Measurements from ENCODE around the gene ARV1. TPM values are rescaled to one million over a fixed set of nuclear protein-coding genes. Genes with fewer than 3 reads are reported as not detected.

ARV1 gene
- total and polyA plus RNA-seq, 2 experiments from 2014 or later, result 10.4 to 20.0 TPM

- H3K27me3 Mint-ChIP-seq (ENCODE audit: insufficient read depth, low read depth, poor library complexity), result peaks cover 4% of the 10 kb centered on the region
Measured at GRCh38 chr1:231011963-231012362, 33.1 kb downstream of the ARV1 start.

More at GRCh38 chr1:231011963-231012362, 33.1 kb downstream of the ARV1 start:
- Mint-ChIP-seq H3K4me3 (no peak overlapping the region), H3K36me3 (ENCODE audit: low read depth) (no peaks in the 10 kb centered on the region), H3K9me3 (peaks cover 9% of the 10 kb centered on the region; the same call in 2 of the 3 replicates), H3K27ac (no peak overlapping the region), H3K4me1 (no peaks in the 10 kb centered on the region)
- Histone ChIP-seq H3K27ac (ENCODE audit: low read depth) (no peak overlapping the region), H2AFZ (no peak overlapping the region), H3K4me3 (no peak overlapping the region), H3K79me2 (replicated peaks; ENCODE audit: insufficient read depth) (no peaks in the 10 kb centered on the region), H3K4me1 (ENCODE audit: insufficient read depth) (no peaks in the 10 kb centered on the region), H3K27me3 (ENCODE audit: insufficient read depth) (peaks cover 7% of the 10 kb centered on the region; the same call in 1 of the 2 replicates), H4K20me1 (replicated peaks; ENCODE audit: insufficient read depth) (no peaks in the 10 kb centered on the region), H3K36me3 (ENCODE audit: insufficient read depth) (no peaks in the 10 kb centered on the region), H3F3A (replicated peaks; ENCODE audit: low read depth) (no peaks in the 10 kb centered on the region), H3K9me2 (ENCODE audit: insufficient read depth) (no peaks in the 10 kb centered on the region), H3K4me2 (no peak overlapping the region)
- DNase-seq (ENCODE audit: low spot score) (no peak), ATAC-seq (no peak)
- no peak for TF ChIP-seq ETS1 (IDR thresholded peaks at IDR 0.05)
- no peak for TF ChIP-seq STAT1 (IDR thresholded peaks at IDR 0.05; ENCODE audit: unreplicated experiment)
- no peak for TF ChIP-seq CREB1 (CRISPR knock-in tag; IDR thresholded peaks at IDR 0.05; ENCODE audit: low read depth)
- TF ChIP-seq JUNB (IDR thresholded peaks at IDR 0.05; ENCODE audit: unreplicated experiment), result no peak
- TF ChIP-seq POLR2AphosphoS5 (IDR thresholded peaks at IDR 0.05; ENCODE audit: low read depth), result no peak
- TF ChIP-seq ZNF331 (CRISPR knock-in tag; IDR thresholded peaks at IDR 0.05; ENCODE audit: low read depth), result no peak
- TF ChIP-seq NANOG (IDR thresholded peaks at IDR 0.05; ENCODE audit: borderline replicate concordance), result no peak
- TF ChIP-seq ZNF114 (CRISPR knock-in tag; IDR thresholded peaks at IDR 0.05), result no peak
- TF ChIP-seq ZNF462 (CRISPR knock-in tag; IDR thresholded peaks at IDR 0.05), result no peak
- no peak for TF ChIP-seq EZH2 (IDR thresholded peaks at IDR 0.05; ENCODE audit: low read depth, unreplicated experiment)
- no peak for TF ChIP-seq REST (IDR thresholded peaks at IDR 0.05; ENCODE audit: unreplicated experiment)
- no peak for TF ChIP-seq EZH2phosphoT487 (IDR thresholded peaks at IDR 0.05; ENCODE audit: unreplicated experiment)

All from GM23338 (cell line).